Lung (tissue), 12 donors: Measurements from ENCODE around the gene ADGRG4. TPM values are rescaled to one million over a fixed set of nuclear protein-coding genes. Genes with fewer than 3 reads are reported as not detected.

Source experiments
- ATAC-seq: fragments of 200-7000 bp; cut with Tn5 transposase; one replicate; pipeline ENCODE4 v1.9.1; 2020; ENCODE audit warnings: moderate number of reproducible peaks; ENCODE audit not compliant: insufficient read depth, low FRiP score
- DNase-seq, 3 donors: peaks; one replicate each; pipeline ENCODE4 v3.0.0-alpha.2; 2013 to 2017
- H3K27ac ChIP-seq, 2 donors: one replicate each; pipeline ENCODE4 v1.5.1; 2013; ENCODE audit warnings: mild to moderate bottlenecking in 2 of 2, moderate library complexity in 2 of 2, control low read depth in 1 of 2, inconsistent platforms in 1 of 2, low read depth in 1 of 2, low read length in 1 of 2
- H3K27me3 ChIP-seq, 3 donors: one replicate each; pipeline ENCODE4 v1.5.1; 2013; ENCODE audit warnings: low read length in 2 of 3; ENCODE audit not compliant: control insufficient read depth in 3 of 3, insufficient read depth in 3 of 3
- H3K36me3 ChIP-seq, 4 donors: one replicate each; pipeline ENCODE4 v1.5.1; 2013; ENCODE audit warnings: low read length in 4 of 4, mild to moderate bottlenecking in 1 of 4, moderate library complexity in 1 of 4; ENCODE audit not compliant: control insufficient read depth in 4 of 4, insufficient read depth in 4 of 4
- H3K4me1 ChIP-seq, 5 donors: one replicate each; pipeline ENCODE4 v1.5.1; 2013; ENCODE audit warnings: low read length in 5 of 5, mild to moderate bottlenecking in 2 of 5, moderate library complexity in 1 of 5; ENCODE audit not compliant: control insufficient read depth in 5 of 5, insufficient read depth in 5 of 5
- H3K4me3 ChIP-seq: one replicate; pipeline ENCODE4 v1.5.1; 2013; ENCODE audit warnings: mild to moderate bottlenecking, control low read depth, moderate library complexity
- H3K9ac ChIP-seq, 2 donors: one replicate each; pipeline ENCODE4 v1.5.1; 2013; ENCODE audit warnings: low read length in 2 of 2, control low read depth in 1 of 2; ENCODE audit not compliant: insufficient read depth in 1 of 2
- H3K9me3 ChIP-seq, 4 donors: one replicate each; pipeline ENCODE4 v1.5.1; 2013; ENCODE audit warnings: low read length in 3 of 4, mild to moderate bottlenecking in 1 of 4, moderate library complexity in 1 of 4; ENCODE audit not compliant: control insufficient read depth in 4 of 4, insufficient read depth in 3 of 4
- WGBS, 2 donors: extraction: QIAGEN DNeasy Blood & Tissue Kit; methylation state at CpG; one replicate each; pipeline ENCODE4 v1.1.7; 2013; 5-methylcytosine and 5-hydroxymethylcytosine counted together
- polyA plus RNA-seq, 2 donors: library from polyadenylated mRNA; stranded (reverse); fragments of 200-250 nt; gene quantifications; one replicate each; pipeline ENCODE4 v1.2.1, GENCODE V29; 2013
- total RNA-seq, 2 donors: library from RNA; depleted of rRNA in 1 of 2; stranded (reverse); fragments of >200 nt in 1 of 2; gene quantifications; one replicate each; pipeline ENCODE4 v1.2.1, GENCODE V29; 2014 to 2021
- TF ChIP-seq, protein P1 (sequence below): IDR thresholded peaks from 2 replicates; pipeline ENCODE4 v1.5.1; 2012; ENCODE audit warnings: mild to moderate bottlenecking; ENCODE audit errors: control extremely low read depth, extremely low read depth
- donor health status: control.
- donor health status: control.
- donor health status: Bipolar disorder and iron deficiency.
- donor health status: healthy.
- donor health status: DM: yes; HTN: yes; CAD: no.

The ADGRG4 gene
- total and polyA plus RNA-seq, 4 donors, result 0.03 to 0.06 TPM; not detected in 2

DNA sequence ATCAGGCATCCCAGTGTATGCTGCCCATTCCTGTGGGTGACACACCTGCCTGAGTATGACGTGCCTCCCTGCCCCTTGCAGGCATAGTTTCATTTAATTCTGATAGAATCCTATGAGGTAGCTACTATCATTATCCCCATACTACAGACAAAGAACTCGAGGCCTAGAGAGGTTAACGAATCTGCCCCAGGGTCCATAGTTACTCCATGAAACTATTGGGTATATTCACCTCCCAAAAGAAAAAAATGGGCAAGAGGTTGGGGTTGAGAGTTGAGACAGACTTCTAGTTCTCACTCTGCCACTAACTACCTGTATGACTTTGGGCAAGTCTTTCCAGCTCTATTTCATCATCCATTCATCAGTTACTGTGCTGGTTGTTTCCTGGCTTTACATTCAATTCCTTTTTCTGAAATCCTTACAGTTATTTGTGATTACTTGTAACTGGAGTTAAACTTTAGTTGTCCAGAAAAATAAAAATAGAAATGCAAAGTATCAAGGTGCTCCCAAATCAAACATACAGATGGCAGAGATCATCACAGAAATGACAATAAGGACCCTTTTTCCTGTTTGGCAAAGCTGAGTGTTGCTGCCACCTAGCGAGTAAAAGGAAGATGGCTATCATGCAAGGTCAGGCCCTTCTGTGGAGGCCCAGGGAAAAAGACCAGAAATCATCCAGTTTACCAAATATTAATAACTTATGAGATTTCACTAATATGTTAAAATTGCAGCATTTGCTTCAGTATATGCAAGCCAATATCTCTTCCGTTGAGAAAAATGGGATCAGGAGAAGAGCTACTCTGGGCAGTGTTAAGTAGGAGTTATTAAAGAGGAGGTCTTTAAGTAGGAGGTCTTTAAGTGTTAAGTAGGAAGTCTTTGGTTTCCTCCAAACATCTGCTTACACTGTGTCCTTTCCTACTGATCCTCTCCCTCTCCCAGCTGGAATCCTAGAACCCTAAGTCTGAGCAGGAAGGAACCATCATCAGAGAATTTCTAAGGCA is 32.4 kb upstream of the ADGRG4 start:
- no peaks in the 10 kb centered on the region for H3K36me3 ChIP-seq
- H3K9ac ChIP-seq, result no peak overlapping the region
- TF ChIP-seq, protein P1, sequence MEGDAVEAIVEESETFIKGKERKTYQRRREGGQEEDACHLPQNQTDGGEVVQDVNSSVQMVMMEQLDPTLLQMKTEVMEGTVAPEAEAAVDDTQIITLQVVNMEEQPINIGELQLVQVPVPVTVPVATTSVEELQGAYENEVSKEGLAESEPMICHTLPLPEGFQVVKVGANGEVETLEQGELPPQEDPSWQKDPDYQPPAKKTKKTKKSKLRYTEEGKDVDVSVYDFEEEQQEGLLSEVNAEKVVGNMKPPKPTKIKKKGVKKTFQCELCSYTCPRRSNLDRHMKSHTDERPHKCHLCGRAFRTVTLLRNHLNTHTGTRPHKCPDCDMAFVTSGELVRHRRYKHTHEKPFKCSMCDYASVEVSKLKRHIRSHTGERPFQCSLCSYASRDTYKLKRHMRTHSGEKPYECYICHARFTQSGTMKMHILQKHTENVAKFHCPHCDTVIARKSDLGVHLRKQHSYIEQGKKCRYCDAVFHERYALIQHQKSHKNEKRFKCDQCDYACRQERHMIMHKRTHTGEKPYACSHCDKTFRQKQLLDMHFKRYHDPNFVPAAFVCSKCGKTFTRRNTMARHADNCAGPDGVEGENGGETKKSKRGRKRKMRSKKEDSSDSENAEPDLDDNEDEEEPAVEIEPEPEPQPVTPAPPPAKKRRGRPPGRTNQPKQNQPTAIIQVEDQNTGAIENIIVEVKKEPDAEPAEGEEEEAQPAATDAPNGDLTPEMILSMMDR, result peak; percentile 58
- H3K4me1 ChIP-seq, result no peaks in the 10 kb centered on the region
- H3K4me3 ChIP-seq, result no peak overlapping the region
- DNase-seq (peak; percentile 44 to 67 (median 53)), ATAC-seq (peak; percentile 64)
- H3K27me3 ChIP-seq, result peaks cover 0 to 11% (median 0%) of the 10 kb centered on the region in 3 donors
- H3K9me3 ChIP-seq, result no peaks in the 10 kb centered on the region
- no peak overlapping the region for H3K27ac ChIP-seq
- WGBS, 2 donors, result 45 to 55% methylated on average over 5 of the region's 5 CpGs

DNA sequence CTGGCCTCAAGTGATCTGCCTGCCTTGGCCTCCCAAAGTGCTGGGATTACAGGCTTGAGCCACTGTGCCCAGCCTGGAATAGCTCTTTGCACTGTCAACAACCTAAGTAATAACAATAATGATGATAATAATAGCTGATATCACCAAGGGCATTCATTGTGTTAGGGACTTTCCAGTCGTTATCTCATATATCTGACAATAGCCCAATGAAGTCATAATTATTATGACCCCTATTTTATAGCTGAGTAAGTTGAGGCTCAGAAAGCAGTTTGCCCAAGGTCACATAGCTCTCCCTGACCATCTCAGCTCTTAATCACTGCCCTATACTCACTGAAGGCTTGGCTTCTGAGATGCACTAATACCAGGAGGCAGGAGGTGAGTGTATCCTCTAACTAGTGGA is 30.8 kb upstream of the ADGRG4 start:
- DNase-seq, result no peak
- H3K36me3 ChIP-seq, result no peaks in the 10 kb centered on the region
- TF ChIP-seq, protein P1, result no peak
- no peak for ATAC-seq
- no peaks in the 10 kb centered on the region for H3K9me3 ChIP-seq
- H3K27me3 ChIP-seq, result peaks cover 0 to 11% (median 0%) of the 10 kb centered on the region in 3 donors
- H3K9ac ChIP-seq, result no peak overlapping the region
- no peak overlapping the region for H3K4me3 ChIP-seq
- H3K27ac ChIP-seq, result no peak overlapping the region
- no peaks in the 10 kb centered on the region for H3K4me1 ChIP-seq
- WGBS, 2 donors, result 49 to 67% methylated on average over 1 of the region's 1 CpG

DNA sequence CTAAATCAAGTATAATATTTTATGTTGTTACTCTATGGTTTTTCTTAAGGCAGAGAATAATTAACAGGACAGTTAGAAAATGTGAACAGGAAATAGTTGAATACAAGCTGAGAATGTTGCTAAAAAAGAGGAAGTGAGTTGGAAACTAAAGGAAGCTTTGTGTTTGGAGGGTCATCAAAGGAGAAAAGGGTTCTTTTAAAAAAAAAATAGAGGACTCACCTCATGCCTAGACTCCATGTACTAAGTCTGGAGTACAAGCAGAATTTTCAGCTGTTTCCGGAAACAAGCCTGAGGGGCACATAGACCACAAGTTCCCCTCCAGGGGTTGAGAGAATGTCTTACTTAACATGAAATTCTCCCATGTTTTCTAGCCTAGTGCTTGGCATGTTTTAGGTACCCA is 29.5 kb upstream of the ADGRG4 start:
- no peaks in the 10 kb centered on the region for H3K4me1 ChIP-seq
- H3K4me3 ChIP-seq, result no peak overlapping the region
- H3K36me3 ChIP-seq, result no peaks in the 10 kb centered on the region
- no peaks in the 10 kb centered on the region for H3K9me3 ChIP-seq
- DNase-seq (no peak), ATAC-seq (no peak)
- no peak overlapping the region for H3K9ac ChIP-seq
- 15 to 61% methylated on average over 1 of the region's 1 CpG for WGBS, 2 donors
- H3K27ac ChIP-seq, result no peak overlapping the region
- peaks cover 0 to 14% (median 0%) of the 10 kb centered on the region in 3 donors for H3K27me3 ChIP-seq
- TF ChIP-seq, protein P1, result no peak
